NOMO-1 treated with dmso at 0.1 percent for 144 hours (cell line): Measurements from ENCODE around the gene MFAP3L.
"Not testable (repeated sequence)": the region's sequence is repeated elsewhere in the genome, so short reads cannot be mapped to it uniquely, and the experiment has no call there.

Experiments
- DNase-seq: peaks from one replicate; lab custom pipeline; 2025; ENCODE audit not compliant: unreplicated experiment; lab: John Stamatoyannopoulos, UW

Gene MFAP3L

GRCh38 chr4:169948271-169948670, 77.9 kb downstream of the MFAP3L start:
- no peak for DNase-seq

- DNase-seq: no peak
Measured at GRCh38 chr4:169945636-169946035, 80.6 kb downstream of the MFAP3L start.

- DNase-seq: not testable (repeated sequence)
Measured at GRCh38 chr4:169943601-169944000, 82.6 kb downstream of the MFAP3L start.

- no peak for DNase-seq
Measured at GRCh38 chr4:169941141-169941540, 85.1 kb downstream of the MFAP3L start.

GRCh38 chr4:169940460-169940859, 85.7 kb downstream of the MFAP3L start:
- no peak for DNase-seq
